HCT116 (cell line): Measurements from ENCODE around the gene SCN2B. TPM values are rescaled to one million over a fixed set of nuclear protein-coding genes. Genes with fewer than 3 reads are reported as not detected.

Experiments
- ATAC-seq: fragments of 200-7000 bp; cut with Tn5 transposase; 2 replicates; pipeline ENCODE4 v1.9.1; 2020; ENCODE audit warnings: mild to moderate bottlenecking, moderate library complexity
- BruUV-seq: library from RNA; stranded (reverse); fragments of 400-500 nt; replicated peaks from 2 replicates; lab custom pipeline; 2021; lab: Mats Ljungman, UMichigan
- CTCF ChIA-PET: fragments of 300-600 bp; sonication (Branson Sonifier 250); formaldehyde crosslinking; loops from one replicate; lab custom pipeline; 2021; ENCODE audit warnings: antibody characterized with exemption; lab: Charles Lee
- POLR2A ChIA-PET: fragments of 300-600, 350-600 bp; sonication (Branson Sonifier 250); formaldehyde crosslinking; loops from one replicate; lab custom pipeline; 2021; ENCODE audit warnings: antibody characterized with exemption; lab: Charles Lee
- RAD21 ChIA-PET, 2 experiments: fragments of 300-600 bp; sonication (Branson Sonifier 250); formaldehyde crosslinking; loops; one replicate each; lab custom pipeline; 2023; ENCODE audit warnings: low total read pairs in 2 of 2; ENCODE audit not compliant: uncharacterized antibody in 2 of 2, unreplicated experiment in 2 of 2, low non-redundant PET in 1 of 2; lab: Charles Lee
- DNase-seq: peaks from one replicate; pipeline ENCODE4 v3.0.0-alpha.2; 2010; ENCODE audit warnings: low read depth, low spot score
- H2AFZ ChIP-seq: fragments of 200-600 bp; shearing (Covaris generic), sonication (generic); 2 replicates; pipeline ENCODE4 v1.6.1; 2017; ENCODE audit warnings: low read depth, mixed run types, mixed read lengths, antibody characterized with exemption, low read length; ENCODE audit not compliant: poor library complexity, severe bottlenecking
- H3K27ac ChIP-seq: 2 replicates; pipeline ENCODE4 v1.5.1; 2012; ENCODE audit warnings: low read depth, low read length
- H3K27me3 ChIP-seq: fragments of 200-600 bp; sonication (generic); 2 replicates; pipeline ENCODE4 v1.6.1; 2016; ENCODE audit warnings: mixed run types, low read length, mixed read lengths; ENCODE audit not compliant: insufficient read depth
- H3K36me3 ChIP-seq, 2 experiments: fragments of 200-500 bp in 1 of 2; fragments of 200-600 bp in 1 of 2; sonication (Bioruptor generic) in 1 of 2; sonication (generic) in 1 of 2; 2 replicates each; pipeline versions ENCODE4 v1.5.1 to v1.6.1; 2014 to 2016; ENCODE audit warnings: low read length in 2 of 2, inconsistent platforms in 1 of 2, mixed read lengths in 1 of 2, mixed run types in 1 of 2; ENCODE audit not compliant: insufficient read depth in 2 of 2, control insufficient read depth in 1 of 2
- H3K4me1 ChIP-seq, 2 experiments: fragments of 200-600 bp in 1 of 2; sonication (generic) in 1 of 2; 2 replicates each; pipeline versions ENCODE4 v1.5.1 to v1.6.1; 2012 to 2017; ENCODE audit warnings: low read length in 2 of 2, inconsistent platforms in 1 of 2, mild to moderate bottlenecking in 1 of 2, mixed read lengths in 1 of 2, mixed run types in 1 of 2, moderate library complexity in 1 of 2; ENCODE audit not compliant: insufficient read depth in 2 of 2, control insufficient read depth in 1 of 2
- H3K4me2 ChIP-seq: fragments of 200-600 bp; sonication (generic); 2 replicates; pipeline ENCODE4 v1.6.1; 2017; ENCODE audit warnings: mixed run types, low read length, mixed read lengths
- H3K4me3 ChIP-seq, 2 experiments: fragments of 200-600 bp in 1 of 2; sonication (generic) in 1 of 2; replicated peaks in 1 of 2; 2 replicates each; pipeline ENCODE4 v1.5.1; 2011 to 2016; ENCODE audit warnings: low read length in 2 of 2, control low read depth in 1 of 2, low read depth in 1 of 2, mild to moderate bottlenecking in 1 of 2, mixed read lengths in 1 of 2, mixed run types in 1 of 2
- H3K79me2 ChIP-seq: fragments of 200-600 bp; sonication (generic); 2 replicates; pipeline ENCODE4 v1.6.1; 2017; ENCODE audit warnings: mild to moderate bottlenecking, mixed run types, low read length, moderate library complexity, mixed read lengths; ENCODE audit not compliant: insufficient read depth
- H3K9ac ChIP-seq: fragments of 200-600 bp; sonication (generic); 2 replicates; pipeline ENCODE4 v1.6.1; 2016; ENCODE audit warnings: low read length, mixed read lengths
- H3K9me2 ChIP-seq: fragments of 200-600 bp; sonication (generic), shearing (Covaris generic); 2 replicates; pipeline ENCODE4 v1.6.1; 2017; ENCODE audit warnings: mixed run types, mild to moderate bottlenecking, moderate library complexity; ENCODE audit not compliant: insufficient read depth
- H3K9me3 ChIP-seq, 2 experiments: fragments of 200-500 bp in 1 of 2; fragments of 200-600 bp in 1 of 2; sonication (Bioruptor generic) in 1 of 2; sonication (generic) in 1 of 2; 2 replicates each; pipeline ENCODE4 v1.6.1; 2014 to 2017; ENCODE audit warnings: low read length in 2 of 2, mixed read lengths in 2 of 2, inconsistent platforms in 1 of 2, low read depth in 1 of 2, mild to moderate bottlenecking in 1 of 2, mixed run types in 1 of 2, moderate library complexity in 1 of 2; ENCODE audit not compliant: control insufficient read depth in 1 of 2, insufficient read depth in 1 of 2
- H4K20me1 ChIP-seq: fragments of 200-600 bp; sonication (generic), shearing (Covaris generic); 2 replicates; pipeline ENCODE4 v1.6.1; 2017; ENCODE audit warnings: mixed run types, mild to moderate bottlenecking, moderate library complexity; ENCODE audit not compliant: insufficient read depth
- CBX3 ChIP-seq: IDR thresholded peaks from 2 replicates; pipeline ENCODE4 v1.6.1; 2012; ENCODE audit warnings: low read depth
- CEBPB ChIP-seq: IDR thresholded peaks from 2 replicates; pipeline ENCODE4 v1.6.1; 2012; ENCODE audit warnings: low read depth
- CTCF ChIP-seq, 3 experiments: fragments of 200-600 bp in 1 of 3; sonication (generic) in 1 of 3; IDR thresholded peaks in 2 of 3; conservative IDR thresholded peaks in 1 of 3; 2 replicates each; pipeline ENCODE4 v1.5.1; 2012 to 2017; ENCODE audit warnings: low read depth in 2 of 3, low read length in 2 of 3, antibody characterized with exemption in 1 of 3, borderline replicate concordance in 1 of 3, control low read depth in 1 of 3, mild to moderate bottlenecking in 1 of 3, mixed read lengths in 1 of 3, mixed run types in 1 of 3, moderate library complexity in 1 of 3; ENCODE audit not compliant: insufficient read depth in 1 of 3
- EZH2phosphoT487 ChIP-seq: fragments of 200-600 bp; IDR thresholded peaks from 2 replicates; pipeline ENCODE4 v1.6.1; 2018; ENCODE audit warnings: antibody characterized with exemption, borderline replicate concordance
- JUND ChIP-seq: IDR thresholded peaks from 2 replicates; pipeline ENCODE4 v1.6.1; 2012
- POLR2AphosphoS5 ChIP-seq: IDR thresholded peaks from 2 replicates; pipeline ENCODE4 v1.6.1; 2011; ENCODE audit warnings: mild to moderate bottlenecking, low read depth, low read length, moderate library complexity
- RAD21 ChIP-seq: IDR thresholded peaks from 2 replicates; pipeline ENCODE4 v1.6.1; 2012; ENCODE audit warnings: low read depth, mild to moderate bottlenecking
- REST ChIP-seq: IDR thresholded peaks from 2 replicates; pipeline ENCODE4 v1.6.1; 2012; ENCODE audit warnings: low read depth
- SIN3A ChIP-seq: IDR thresholded peaks from 2 replicates; pipeline ENCODE4 v1.6.1; 2012; ENCODE audit warnings: low read depth
- SP1 ChIP-seq: IDR thresholded peaks from 2 replicates; pipeline ENCODE4 v1.6.1; 2012; ENCODE audit warnings: low read depth
- TCF7L2 ChIP-seq: IDR thresholded peaks from 2 replicates; pipeline ENCODE4 v1.7.0; 2011; ENCODE audit warnings: borderline replicate concordance, inconsistent platforms; ENCODE audit not compliant: insufficient read depth, insufficient read length; ENCODE audit errors: extremely low read depth
- ZFX ChIP-seq: fragments of 450-650 bp; IDR thresholded peaks from 2 replicates; pipeline ENCODE4 v1.6.1; 2017
- intact Hi-C: fragments of 100-400 bp; cut with micrococcal nuclease; formaldehyde crosslinking; loops from 2 replicates; pipeline ENCODE4 v1.10.0; 2022
- total RNA-seq: library from RNA; stranded (reverse); gene quantifications from one replicate; pipeline ENCODE4 v1.2.1, GENCODE V29; 2021; ENCODE audit not compliant: unreplicated experiment
- TF ChIP-seq, protein P1 (sequence below): IDR thresholded peaks from 2 replicates; pipeline ENCODE4 v1.6.1; 2012
- TF ChIP-seq, protein P2 (sequence below): IDR thresholded peaks from 2 replicates; pipeline ENCODE4 v1.6.1; 2011; ENCODE audit warnings: mild to moderate bottlenecking, low read length, moderate library complexity; ENCODE audit not compliant: insufficient replicate concordance; ENCODE audit errors: extremely low read depth

The SCN2B gene
- total RNA-seq, 1 experiment from 2014 or later, result not detected

DNA sequence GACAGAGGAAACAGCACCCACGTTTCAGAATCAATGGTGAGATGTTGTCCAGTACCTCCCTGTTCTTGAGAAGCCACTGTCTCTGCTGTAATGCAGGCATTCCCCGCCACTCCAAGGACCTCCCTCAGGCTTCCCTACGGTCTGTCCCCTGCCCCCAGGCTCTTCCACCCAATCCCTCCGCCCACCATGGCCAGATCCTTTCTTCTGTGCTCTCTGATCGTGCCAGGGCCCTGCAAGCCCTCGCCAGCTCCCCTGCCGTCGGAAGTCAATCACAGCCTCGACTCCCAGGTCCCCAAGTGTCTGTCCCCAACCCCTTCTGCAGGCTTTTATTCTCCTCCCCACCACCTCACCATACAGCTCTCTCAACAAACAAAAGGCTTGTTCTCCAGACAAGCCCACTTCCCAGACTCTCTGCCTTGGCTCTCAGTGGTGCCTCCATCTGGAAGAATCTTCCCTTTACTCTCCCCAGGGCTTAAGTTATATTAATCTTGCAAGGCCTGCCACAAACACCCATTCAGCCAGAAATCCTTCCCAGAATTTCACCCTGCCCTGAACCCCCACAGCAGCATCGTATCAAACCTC, 37.5 kb downstream of the SCN2B start:
- 0 out of 4 replicates have a peak, but pooled peaks cover 0 to 5% of the 10 kb centered on the region in 2 experiments for H3K4me1 ChIP-seq
- no peaks in the 10 kb centered on the region for H4K20me1 ChIP-seq
- H3K36me3 ChIP-seq, result no peaks in the 10 kb centered on the region
- H2AFZ ChIP-seq, result no peak overlapping the region
- no peak overlapping the region for H3K4me3 ChIP-seq
- ATAC-seq, result no peak
- intact Hi-C loops, result no loop called here
- no peak overlapping the region for H3K9ac ChIP-seq
- POLR2A ChIA-PET, result no interaction called here
- BruUV-seq, result no TSS peak
- H3K27ac ChIP-seq, result no peak overlapping the region
- H3K9me2 ChIP-seq, result no peaks in the 10 kb centered on the region
- no peaks in the 10 kb centered on the region for H3K27me3 ChIP-seq
- CTCF ChIA-PET, result no interaction called here
- no peak for DNase-seq
- no peaks in the 10 kb centered on the region for H3K79me2 ChIP-seq
- no peaks in the 10 kb centered on the region for H3K9me3 ChIP-seq
- RAD21 ChIA-PET, result no interaction called here
- no peak overlapping the region for H3K4me2 ChIP-seq
- no peak for TF ChIP-seq SP1
- TF ChIP-seq RAD21, result no peak
- TF ChIP-seq JUND, result no peak
- no peak for TF ChIP-seq CTCF (IDR thresholded peaks at IDR 0.05 in 2 of 3, conservative IDR thresholded peaks at IDR 0.05 in 1 of 3; ENCODE audit: borderline replicate concordance in 1 of 3, insufficient read depth in 1 of 3, low read depth in 2 of 3, low read length in 2 of 3)
- TF ChIP-seq EZH2phosphoT487, result no peak
- TF ChIP-seq POLR2AphosphoS5, result no peak
- TF ChIP-seq REST, result no peak
- TF ChIP-seq, protein P1, sequence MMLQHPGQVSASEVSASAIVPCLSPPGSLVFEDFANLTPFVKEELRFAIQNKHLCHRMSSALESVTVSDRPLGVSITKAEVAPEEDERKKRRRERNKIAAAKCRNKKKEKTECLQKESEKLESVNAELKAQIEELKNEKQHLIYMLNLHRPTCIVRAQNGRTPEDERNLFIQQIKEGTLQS, result no peak
- TF ChIP-seq, protein P2, sequence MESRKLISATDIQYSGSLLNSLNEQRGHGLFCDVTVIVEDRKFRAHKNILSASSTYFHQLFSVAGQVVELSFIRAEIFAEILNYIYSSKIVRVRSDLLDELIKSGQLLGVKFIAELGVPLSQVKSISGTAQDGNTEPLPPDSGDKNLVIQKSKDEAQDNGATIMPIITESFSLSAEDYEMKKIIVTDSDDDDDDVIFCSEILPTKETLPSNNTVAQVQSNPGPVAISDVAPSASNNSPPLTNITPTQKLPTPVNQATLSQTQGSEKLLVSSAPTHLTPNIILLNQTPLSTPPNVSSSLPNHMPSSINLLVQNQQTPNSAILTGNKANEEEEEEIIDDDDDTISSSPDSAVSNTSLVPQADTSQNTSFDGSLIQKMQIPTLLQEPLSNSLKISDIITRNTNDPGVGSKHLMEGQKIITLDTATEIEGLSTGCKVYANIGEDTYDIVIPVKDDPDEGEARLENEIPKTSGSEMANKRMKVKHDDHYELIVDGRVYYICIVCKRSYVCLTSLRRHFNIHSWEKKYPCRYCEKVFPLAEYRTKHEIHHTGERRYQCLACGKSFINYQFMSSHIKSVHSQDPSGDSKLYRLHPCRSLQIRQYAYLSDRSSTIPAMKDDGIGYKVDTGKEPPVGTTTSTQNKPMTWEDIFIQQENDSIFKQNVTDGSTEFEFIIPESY, result no peak
- TF ChIP-seq ZFX, result no peak
- TF ChIP-seq SIN3A, result no peak
- no peak for TF ChIP-seq CEBPB
- no peak for TF ChIP-seq TCF7L2
- TF ChIP-seq CBX3, result no peak
